ENCODE results near the gene CDH23.

CDH23 gene

GRCh38 chr10:71742301-71743088 is 345.8 kb downstream of the CDH23 start:
- H2BK5ac ChIP-seq (ENCODE audit: low read depth, low read length, poor library complexity) = no peak overlapping the region
- H4K12ac ChIP-seq (ENCODE audit: low read depth, low read length) = no peak overlapping the region
- no peak overlapping the region for H3K23ac ChIP-seq (ENCODE audit: low read length)
- H4K8ac ChIP-seq (ENCODE audit: low read depth, low read length) = no peak overlapping the region
- H3K4ac ChIP-seq (ENCODE audit: low read depth, low read length) = no peak overlapping the region
- H2AFZ ChIP-seq (ENCODE audit: insufficient read depth, low read length, poor library complexity) = no peak overlapping the region
- H3K4me2 ChIP-seq (ENCODE audit: low read length) = no peak overlapping the region
- peaks cover 6 to 10% of the 10 kb centered on the region in 2 experiments for H3K4me1 ChIP-seq (ENCODE audit: control insufficient read depth in 1 of 2, insufficient read depth in 2 of 2, low read length in 2 of 2)
- no peak overlapping the region for H2BK120ac ChIP-seq (ENCODE audit: insufficient read depth, low read length, poor library complexity)
- no peaks in the 10 kb centered on the region for H3K79me1 ChIP-seq (ENCODE audit: low read length)
- H4K91ac ChIP-seq (ENCODE audit: low read depth, low read length) = no peak overlapping the region
- H3K9me3 ChIP-seq (ENCODE audit: insufficient read depth, low read depth, low read length) = peaks cover 5% of the 10 kb centered on the region
- no peak overlapping the region for H3K18ac ChIP-seq (ENCODE audit: low read length)
- H3K9ac ChIP-seq (ENCODE audit: low read length) = no peak overlapping the region
- no CpG with 5 or more reads among the region's 10 CpGs for WGBS (ENCODE audit: extremely low coverage, insufficient coverage, insufficient read length)
- H3K14ac ChIP-seq (ENCODE audit: low read length) = no peak overlapping the region
- no peak overlapping the region for H2BK12ac ChIP-seq (ENCODE audit: low read length)
- no peaks in the 10 kb centered on the region for H3K27me3 ChIP-seq (ENCODE audit: insufficient read depth, low read length)
- no peaks in the 10 kb centered on the region for H3K36me3 ChIP-seq (ENCODE audit: control insufficient read depth in 1 of 2, insufficient read depth in 2 of 2, low read length in 2 of 2)
- no peaks in the 10 kb centered on the region for H3K79me2 ChIP-seq (ENCODE audit: control insufficient read depth, insufficient read depth, low read length, poor library complexity)
- DNase-seq = no peak
- no peak overlapping the region for H3K27ac ChIP-seq (ENCODE audit: low read depth, low read length)
- H2AK5ac ChIP-seq (ENCODE audit: low read length) = no peak overlapping the region
- H3K4me3 ChIP-seq (ENCODE audit: low read depth, low read length) = no peak overlapping the region

DNA sequence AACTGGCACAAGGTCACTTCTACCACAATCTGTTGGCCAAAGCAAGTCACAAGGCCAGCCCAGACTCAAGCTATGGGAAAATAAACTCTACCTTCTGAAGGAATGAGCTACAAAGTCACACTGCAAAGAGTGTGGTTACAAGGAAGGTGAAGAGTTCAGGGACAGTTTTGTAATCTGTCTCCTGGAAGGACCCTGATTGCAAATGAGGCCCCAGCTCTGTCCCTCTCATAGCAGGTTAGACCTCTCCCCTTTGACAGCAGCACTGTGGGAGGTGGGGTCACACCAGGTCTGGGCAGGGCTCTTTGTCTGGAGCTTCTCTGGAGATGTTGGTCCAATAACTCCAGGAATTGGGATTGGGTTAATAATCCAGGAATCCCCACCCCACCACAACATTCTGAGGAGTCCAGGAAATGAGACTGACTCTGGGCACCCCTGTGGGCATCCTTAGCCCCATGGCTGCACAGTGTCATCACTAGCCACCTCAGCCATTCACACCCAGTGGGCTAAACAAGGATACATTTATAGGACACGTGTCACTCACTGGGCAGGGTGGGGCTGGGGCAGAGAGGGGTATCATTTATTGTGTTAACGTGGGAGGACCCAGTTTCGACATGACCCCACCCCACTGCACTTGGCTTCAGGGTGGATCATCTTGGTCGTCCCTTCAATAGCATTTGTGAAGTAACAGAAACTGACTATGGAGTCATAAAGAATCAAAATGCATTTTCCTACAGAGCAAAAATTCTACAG is 346.5 kb downstream of the CDH23 start:
- no peak overlapping the region for H3K4me2 ChIP-seq (ENCODE audit: low read length)
- no peaks in the 10 kb centered on the region for H3K36me3 ChIP-seq (ENCODE audit: control insufficient read depth in 1 of 2, insufficient read depth in 2 of 2, low read length in 2 of 2)
- no peak overlapping the region for H2BK12ac ChIP-seq (ENCODE audit: low read length)
- no peak overlapping the region for H2BK5ac ChIP-seq (ENCODE audit: low read depth, low read length, poor library complexity)
- H3K23ac ChIP-seq (ENCODE audit: low read length) = no peak overlapping the region
- no peak overlapping the region for H2AFZ ChIP-seq (ENCODE audit: insufficient read depth, low read length, poor library complexity)
- no peak overlapping the region for H3K14ac ChIP-seq (ENCODE audit: low read length)
- H3K4ac ChIP-seq (ENCODE audit: low read depth, low read length) = no peak overlapping the region
- no peak overlapping the region for H3K18ac ChIP-seq (ENCODE audit: low read length)
- WGBS (ENCODE audit: extremely low coverage, insufficient coverage, insufficient read length) = no CpG with 5 or more reads among the region's 4 CpGs
- no peak overlapping the region for H4K8ac ChIP-seq (ENCODE audit: low read depth, low read length)
- DNase-seq = no peak
- no peak overlapping the region for H4K12ac ChIP-seq (ENCODE audit: low read depth, low read length)
- no peak overlapping the region for H2AK5ac ChIP-seq (ENCODE audit: low read length)
- H3K79me2 ChIP-seq (ENCODE audit: control insufficient read depth, insufficient read depth, low read length, poor library complexity) = no peaks in the 10 kb centered on the region
- no peak overlapping the region for H4K91ac ChIP-seq (ENCODE audit: low read depth, low read length)
- no peaks in the 10 kb centered on the region for H3K27me3 ChIP-seq (ENCODE audit: insufficient read depth, low read length)
- H3K4me1 ChIP-seq (ENCODE audit: control insufficient read depth in 1 of 2, insufficient read depth in 2 of 2, low read length in 2 of 2) = peaks cover 6 to 10% of the 10 kb centered on the region in 2 experiments
- H3K79me1 ChIP-seq (ENCODE audit: low read length) = no peaks in the 10 kb centered on the region
- no peak overlapping the region for H3K27ac ChIP-seq (ENCODE audit: low read depth, low read length)
- H3K4me3 ChIP-seq (ENCODE audit: low read depth, low read length) = no peak overlapping the region
- H2BK120ac ChIP-seq (ENCODE audit: insufficient read depth, low read length, poor library complexity) = no peak overlapping the region
- H3K9ac ChIP-seq (ENCODE audit: low read length) = no peak overlapping the region
- peaks cover 5% of the 10 kb centered on the region for H3K9me3 ChIP-seq (ENCODE audit: insufficient read depth, low read depth, low read length)

DNA sequence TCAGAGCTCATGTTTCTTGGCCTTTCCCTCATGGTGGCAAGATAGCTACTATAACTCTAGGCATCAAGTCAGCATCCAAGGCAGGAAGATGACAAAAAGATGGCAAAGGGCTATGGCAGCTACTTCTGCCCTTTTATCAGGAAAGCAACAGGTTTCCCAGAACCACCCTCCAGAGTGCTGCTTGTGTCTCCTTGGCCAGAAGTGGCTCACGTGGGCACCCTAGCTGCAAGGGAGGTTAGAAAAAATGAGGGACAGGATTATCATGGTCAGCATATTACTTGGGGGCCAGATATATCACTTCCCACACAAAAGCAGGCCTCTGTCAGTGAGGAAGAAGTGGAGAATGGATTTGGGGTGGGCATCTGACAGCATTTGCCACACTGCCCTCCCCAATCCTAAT is 347.1 kb downstream of the CDH23 start:
- H2BK120ac ChIP-seq (ENCODE audit: insufficient read depth, low read length, poor library complexity) = no peak overlapping the region
- H3K9me3 ChIP-seq (ENCODE audit: insufficient read depth, low read depth, low read length) = peaks cover 5% of the 10 kb centered on the region
- no CpG with 5 or more reads among the region's 1 CpG for WGBS (ENCODE audit: extremely low coverage, insufficient coverage, insufficient read length)
- no peak overlapping the region for H2BK5ac ChIP-seq (ENCODE audit: low read depth, low read length, poor library complexity)
- H3K4me3 ChIP-seq (ENCODE audit: low read depth, low read length) = no peak overlapping the region
- no peaks in the 10 kb centered on the region for H3K79me1 ChIP-seq (ENCODE audit: low read length)
- H3K4me1 ChIP-seq (ENCODE audit: control insufficient read depth in 1 of 2, insufficient read depth in 2 of 2, low read length in 2 of 2) = peaks cover 6 to 10% of the 10 kb centered on the region in 2 experiments
- H2AFZ ChIP-seq (ENCODE audit: insufficient read depth, low read length, poor library complexity) = no peak overlapping the region
- no peak overlapping the region for H4K8ac ChIP-seq (ENCODE audit: low read depth, low read length)
- no peak overlapping the region for H3K4me2 ChIP-seq (ENCODE audit: low read length)
- DNase-seq = no peak
- H3K9ac ChIP-seq (ENCODE audit: low read length) = no peak overlapping the region
- no peaks in the 10 kb centered on the region for H3K36me3 ChIP-seq (ENCODE audit: control insufficient read depth in 1 of 2, insufficient read depth in 2 of 2, low read length in 2 of 2)
- no peak overlapping the region for H3K27ac ChIP-seq (ENCODE audit: low read depth, low read length)
- H3K4ac ChIP-seq (ENCODE audit: low read depth, low read length) = no peak overlapping the region
- H3K27me3 ChIP-seq (ENCODE audit: insufficient read depth, low read length) = no peaks in the 10 kb centered on the region
- no peak overlapping the region for H3K23ac ChIP-seq (ENCODE audit: low read length)
- H2BK12ac ChIP-seq (ENCODE audit: low read length) = no peak overlapping the region
- H2AK5ac ChIP-seq (ENCODE audit: low read length) = no peak overlapping the region
- no peaks in the 10 kb centered on the region for H3K79me2 ChIP-seq (ENCODE audit: control insufficient read depth, insufficient read depth, low read length, poor library complexity)
- no peak overlapping the region for H3K18ac ChIP-seq (ENCODE audit: low read length)
- no peak overlapping the region for H3K14ac ChIP-seq (ENCODE audit: low read length)
- no peak overlapping the region for H4K91ac ChIP-seq (ENCODE audit: low read depth, low read length)
- no peak overlapping the region for H4K12ac ChIP-seq (ENCODE audit: low read depth, low read length)

DNA sequence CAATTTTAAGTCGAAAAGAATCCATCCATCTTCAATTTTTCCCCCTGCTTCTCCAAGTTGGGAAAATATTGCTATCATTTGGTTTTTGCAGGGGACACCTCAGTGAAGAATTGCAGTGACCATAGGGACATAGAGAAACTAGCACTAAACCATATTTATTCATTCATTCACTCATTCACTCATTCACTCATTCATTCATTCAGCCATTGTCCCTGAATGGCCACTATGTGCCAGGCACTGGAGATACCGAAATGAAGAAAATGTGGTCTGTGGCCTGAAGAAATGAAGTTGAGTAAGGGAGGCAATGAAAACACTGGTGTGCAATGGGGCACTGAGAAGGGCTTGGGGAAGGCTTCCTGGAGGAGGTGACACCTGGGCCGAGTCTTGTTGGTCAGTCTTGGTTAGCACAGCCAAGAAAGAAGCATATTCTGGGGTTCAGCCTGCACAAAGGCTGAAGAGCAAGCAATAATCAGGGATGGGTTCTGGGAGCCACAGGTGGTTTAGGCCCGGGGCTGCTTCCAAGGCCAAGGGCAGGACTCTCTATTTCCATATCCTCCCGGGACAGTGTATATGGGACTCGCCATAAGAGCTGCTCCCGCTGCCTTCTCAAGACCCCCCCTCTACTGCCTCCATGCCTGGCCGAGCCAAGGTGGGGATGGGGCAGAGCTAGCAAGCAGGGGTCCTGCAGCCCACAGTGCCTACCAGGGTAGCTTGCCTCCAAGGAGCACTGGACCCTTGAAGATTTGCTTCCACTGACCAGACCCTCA is 348.4 kb downstream of the CDH23 start:
- no peaks in the 10 kb centered on the region for H3K27me3 ChIP-seq (ENCODE audit: insufficient read depth, low read length)
- no peak overlapping the region for H4K91ac ChIP-seq (ENCODE audit: low read depth, low read length)
- H4K8ac ChIP-seq (ENCODE audit: low read depth, low read length) = no peak overlapping the region
- H2BK12ac ChIP-seq (ENCODE audit: low read length) = no peak overlapping the region
- H3K9ac ChIP-seq (ENCODE audit: low read length) = no peak overlapping the region
- no peak overlapping the region for H3K23ac ChIP-seq (ENCODE audit: low read length)
- H3K4me2 ChIP-seq (ENCODE audit: low read length) = no peak overlapping the region
- no peak overlapping the region for H3K27ac ChIP-seq (ENCODE audit: low read depth, low read length)
- H3K4ac ChIP-seq (ENCODE audit: low read depth, low read length) = no peak overlapping the region
- peaks cover 6 to 10% of the 10 kb centered on the region in 2 experiments for H3K4me1 ChIP-seq (ENCODE audit: control insufficient read depth in 1 of 2, insufficient read depth in 2 of 2, low read length in 2 of 2)
- no peak overlapping the region for H2AK5ac ChIP-seq (ENCODE audit: low read length)
- H2AFZ ChIP-seq (ENCODE audit: insufficient read depth, low read length, poor library complexity) = no peak overlapping the region
- no peak for DNase-seq
- H2BK5ac ChIP-seq (ENCODE audit: low read depth, low read length, poor library complexity) = no peak overlapping the region
- no peaks in the 10 kb centered on the region for H3K79me2 ChIP-seq (ENCODE audit: control insufficient read depth, insufficient read depth, low read length, poor library complexity)
- H3K79me1 ChIP-seq (ENCODE audit: low read length) = no peaks in the 10 kb centered on the region
- H3K36me3 ChIP-seq (ENCODE audit: control insufficient read depth in 1 of 2, insufficient read depth in 2 of 2, low read length in 2 of 2) = no peaks in the 10 kb centered on the region
- whole genome bisulfite sequencing (ENCODE audit: extremely low coverage, insufficient coverage, insufficient read length) = no CpG with 5 or more reads among the region's 8 CpGs
- no peak overlapping the region for H3K14ac ChIP-seq (ENCODE audit: low read length)
- no peak overlapping the region for H2BK120ac ChIP-seq (ENCODE audit: insufficient read depth, low read length, poor library complexity)
- no peak overlapping the region for H4K12ac ChIP-seq (ENCODE audit: low read depth, low read length)
- H3K4me3 ChIP-seq (ENCODE audit: low read depth, low read length) = peak overlapping the region; percentile 8
- H3K9me3 ChIP-seq (ENCODE audit: insufficient read depth, low read depth, low read length) = peaks cover 5% of the 10 kb centered on the region
- no peak overlapping the region for H3K18ac ChIP-seq (ENCODE audit: low read length)
